IPS-NIHi11 (cell line): ENCODE results near the gene TYW1.
"Not testable (repeated sequence)": the region's sequence is repeated elsewhere in the genome, so short reads cannot be mapped to it uniquely, and the experiment has no call there.

Source experiments
- DNase-seq: peaks from one replicate; pipeline ENCODE4 v3.0.0; 2012; ENCODE audit warnings: mixed read lengths, low spot score

The TYW1 gene

DNA sequence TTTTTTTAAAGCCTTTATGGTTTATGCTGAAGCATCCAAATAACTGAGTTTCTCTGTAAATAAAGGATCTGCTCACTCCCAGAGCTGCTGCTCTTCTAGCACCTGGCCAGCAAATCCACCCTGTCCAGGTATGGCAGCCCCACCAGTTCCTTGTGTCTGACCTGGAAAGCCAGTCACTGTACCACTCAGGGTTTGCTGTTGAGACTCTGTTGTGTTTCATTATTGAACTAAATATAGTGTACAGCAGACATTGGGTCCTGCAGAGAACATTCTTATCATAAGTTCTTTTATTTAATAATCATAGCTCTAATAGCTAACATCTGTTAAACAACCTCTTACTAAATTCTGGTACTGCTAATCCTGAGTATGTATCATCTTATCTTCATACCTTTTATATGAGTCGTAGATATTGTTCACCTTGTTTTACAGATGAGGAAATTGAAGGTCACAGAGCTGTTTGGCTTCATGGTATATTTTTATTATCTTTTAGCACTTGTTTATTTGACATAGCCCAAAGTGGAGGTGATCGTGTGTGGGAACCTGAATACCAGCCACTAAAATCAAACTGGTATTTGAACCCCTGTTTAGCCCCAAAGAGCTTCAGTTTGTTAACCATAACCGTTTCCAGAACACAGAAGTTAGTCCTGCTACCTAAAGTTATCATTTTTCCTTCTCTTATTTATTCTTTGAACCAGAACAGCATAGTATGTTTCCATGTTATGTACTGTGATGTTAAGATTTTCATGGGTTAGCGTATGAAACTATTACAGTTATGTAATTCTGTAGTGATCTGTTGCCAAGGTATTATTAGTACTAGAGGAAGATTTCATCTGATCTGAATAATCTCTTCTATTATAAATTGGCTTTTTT, 139.2 kb downstream of the TYW1 start:
- not testable (repeated sequence) for DNase-seq

DNA sequence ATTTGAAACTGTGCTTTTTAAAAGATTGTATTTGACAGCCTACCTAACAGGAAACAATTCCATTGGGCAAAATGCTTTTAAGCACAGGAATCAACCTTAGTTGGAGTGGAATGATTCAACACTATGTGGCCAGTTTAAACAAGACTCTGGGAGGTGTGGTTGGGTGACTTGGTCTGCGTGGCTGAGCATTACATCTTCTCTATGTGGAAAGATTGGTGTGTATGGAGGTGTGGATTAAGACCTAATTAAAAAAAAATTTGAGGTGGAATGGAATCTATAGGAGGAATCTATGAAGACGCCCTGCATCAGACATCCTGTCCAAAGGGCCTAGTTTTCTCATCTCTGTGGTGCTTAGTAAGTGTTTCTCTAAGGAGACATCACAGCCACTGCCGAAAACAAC, 140.9 kb downstream of the TYW1 start:
- not testable (repeated sequence) for DNase-seq

DNA sequence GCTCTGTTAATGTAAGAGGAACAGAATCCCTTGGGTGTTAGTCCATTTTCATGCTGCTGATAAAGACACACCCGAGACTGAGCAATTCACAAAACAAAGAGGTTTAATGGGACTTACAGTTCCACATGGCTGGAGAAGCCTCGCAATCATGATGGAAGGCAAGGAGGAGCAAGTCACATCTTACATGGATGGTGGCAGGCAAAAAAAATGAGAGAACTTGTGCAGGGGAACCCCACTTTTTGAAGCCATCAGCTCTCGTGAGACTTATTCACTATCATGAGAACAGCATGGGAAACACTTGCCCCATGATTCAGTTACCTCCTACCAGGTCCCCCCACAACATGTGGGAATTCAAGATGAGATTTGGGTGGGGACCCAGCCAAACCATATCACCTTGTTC, 143.2 kb downstream of the TYW1 start:
- not testable (repeated sequence) for DNase-seq

DNA sequence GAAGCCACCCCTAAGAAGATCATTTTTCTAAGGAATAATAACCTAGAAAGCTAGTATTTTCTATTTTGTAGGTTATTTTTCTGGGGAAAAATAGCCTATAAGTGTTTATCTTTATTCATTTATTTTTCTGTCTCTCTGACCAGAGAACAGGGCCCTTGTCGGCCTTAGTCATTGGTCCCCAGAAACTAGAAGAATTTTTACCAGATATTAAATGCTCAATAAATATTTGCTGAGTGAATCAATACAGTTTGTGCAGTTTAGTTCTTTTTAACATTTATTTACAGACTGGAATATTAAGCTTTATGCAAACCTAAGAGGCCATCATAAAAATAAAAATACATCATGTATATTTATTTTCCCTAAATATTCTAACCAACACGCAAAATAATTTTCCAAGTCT, 144.4 kb downstream of the TYW1 start:
- DNase-seq: not testable (repeated sequence)

DNA sequence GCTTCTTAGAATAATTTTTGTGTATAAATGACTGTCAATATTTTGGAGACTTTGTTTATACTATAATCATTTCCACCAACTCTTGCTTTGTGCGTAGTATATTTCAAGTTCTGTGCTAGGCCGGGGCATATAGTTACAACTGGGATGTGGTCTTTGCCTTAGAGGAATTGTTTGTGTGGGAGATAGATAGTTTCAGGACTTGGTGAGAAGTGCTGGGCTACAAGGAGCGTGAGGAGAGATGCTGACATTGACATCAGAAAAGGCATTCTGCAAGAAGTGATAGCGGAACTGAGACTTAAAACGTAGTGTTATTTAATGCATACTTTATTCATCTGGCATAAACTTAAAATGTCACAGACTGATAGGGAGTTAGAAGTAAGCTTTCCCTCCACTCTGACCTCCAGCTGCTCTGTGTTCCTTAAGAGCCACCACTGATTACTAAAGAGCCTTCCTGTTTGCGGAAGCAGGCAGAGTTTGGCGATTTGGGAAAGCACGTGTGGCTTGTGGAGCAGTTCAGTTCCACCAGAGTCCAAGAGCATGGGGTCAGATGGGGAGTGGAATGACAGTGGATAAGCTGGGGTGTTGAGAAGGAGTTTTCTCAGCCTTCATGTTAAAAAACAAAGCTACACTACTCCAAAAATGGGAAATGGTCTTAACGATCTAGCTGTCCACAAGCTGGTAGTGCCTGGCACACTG, 146.6 kb downstream of the TYW1 start:
- not testable (repeated sequence) for DNase-seq

DNA sequence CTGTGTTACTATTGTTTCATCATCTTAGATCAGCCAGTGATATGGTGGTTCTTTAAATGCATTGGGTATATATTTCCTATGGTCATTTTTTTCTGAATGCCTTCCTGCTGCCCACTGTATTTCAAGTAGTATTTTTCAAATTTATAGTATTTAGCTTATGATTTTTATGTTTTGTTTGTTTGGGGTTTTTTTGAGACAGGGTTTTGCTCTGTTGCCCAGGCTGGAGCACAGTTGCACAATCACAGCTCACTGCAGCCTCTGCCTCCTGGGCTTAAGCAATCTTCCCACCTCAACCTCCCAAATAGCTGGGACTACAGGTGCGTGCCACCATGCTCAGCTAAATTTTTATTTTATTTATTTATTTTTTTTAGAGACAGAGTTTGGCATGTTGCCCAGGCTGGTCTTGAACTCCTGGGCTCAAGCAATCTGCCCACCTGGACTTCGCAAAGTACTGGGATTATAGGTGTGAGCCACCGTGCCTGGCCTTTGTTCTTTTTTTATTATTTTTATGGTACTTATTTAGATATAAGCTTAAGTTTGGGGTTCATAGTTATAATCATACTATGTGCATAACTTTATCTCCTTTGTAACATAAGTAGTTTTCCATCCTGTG, 149.1 kb downstream of the TYW1 start:
- DNase-seq: not testable (repeated sequence)

DNA sequence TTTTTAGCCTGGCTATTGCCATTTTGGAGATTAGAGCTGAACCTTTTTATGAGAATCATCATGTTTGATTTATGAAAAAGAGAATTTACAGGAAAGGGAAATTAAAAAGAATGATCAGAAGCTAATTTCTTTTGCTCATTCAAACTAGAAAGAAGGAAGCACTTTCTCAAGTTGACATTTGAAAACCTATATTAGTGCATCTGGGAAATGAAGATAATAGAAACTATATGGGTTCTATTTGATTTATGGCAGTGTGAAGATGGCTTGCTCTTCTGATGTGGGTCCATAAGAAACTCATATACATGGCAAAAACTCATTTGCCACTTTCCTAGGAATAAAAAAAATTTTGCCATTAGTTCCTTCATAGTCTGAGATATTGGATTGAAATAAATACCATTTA, 152.5 kb downstream of the TYW1 start:
- not testable (repeated sequence) for DNase-seq

DNA sequence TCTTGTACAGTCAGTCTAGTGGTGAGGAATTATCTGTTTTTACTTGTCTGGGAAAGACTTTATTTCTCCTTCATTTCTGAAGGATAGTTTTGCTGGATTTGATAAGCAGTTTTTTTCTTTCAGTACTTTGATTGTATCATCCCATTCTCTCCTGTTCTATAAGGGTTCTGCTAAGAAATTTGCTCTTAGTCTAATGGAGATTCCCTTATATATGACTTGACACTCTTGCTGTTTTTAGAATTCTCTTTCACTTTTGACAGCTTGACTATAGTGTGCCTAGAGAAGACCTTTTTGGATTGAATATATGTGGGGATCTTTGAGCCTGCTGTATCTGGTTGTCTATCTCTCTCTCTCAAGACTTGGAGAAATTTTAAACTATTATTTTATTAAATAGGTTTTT, 157.7 kb downstream of the TYW1 start:
- not testable (repeated sequence) for DNase-seq

DNA sequence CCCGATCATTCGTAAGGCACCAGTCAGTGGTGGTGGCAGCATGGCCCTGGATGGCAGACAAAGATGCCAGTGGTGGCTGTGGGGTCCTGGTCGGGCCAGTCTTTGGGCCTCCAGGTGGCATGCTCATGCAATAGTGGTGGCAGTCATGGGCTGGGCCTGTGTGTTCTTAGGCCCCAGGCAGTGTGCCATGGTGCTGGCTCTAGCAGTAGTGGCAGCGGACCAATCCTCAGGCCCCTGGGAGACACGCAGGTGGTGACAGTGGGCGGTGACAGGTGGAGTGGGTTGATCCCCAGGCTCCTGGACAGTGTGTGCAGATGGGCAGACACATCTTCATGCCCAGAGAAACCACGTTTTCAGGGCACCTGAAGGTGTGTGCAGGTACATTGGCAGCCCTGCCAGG, 159.4 kb downstream of the TYW1 start:
- not testable (repeated sequence) for DNase-seq

DNA sequence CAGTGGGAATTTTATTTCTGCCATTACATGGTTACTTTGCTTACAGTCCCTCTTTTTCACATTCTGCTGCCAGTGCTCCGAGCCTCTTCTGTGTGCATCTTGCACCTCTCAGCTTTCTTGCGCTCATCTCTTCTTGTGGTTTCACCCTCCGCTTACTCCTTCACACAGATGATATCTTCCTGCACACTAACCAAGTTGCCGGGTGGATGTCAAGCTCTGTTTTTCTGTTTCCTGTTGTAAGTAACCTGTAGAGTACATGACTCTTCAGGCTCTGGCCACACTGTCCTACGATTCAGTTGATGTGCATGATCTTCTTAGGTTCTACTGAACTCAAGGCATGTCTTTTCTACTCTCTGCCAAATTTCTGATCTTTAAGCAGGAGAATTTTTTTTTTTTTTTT, 166.7 kb downstream of the TYW1 start:
- DNase-seq: not testable (repeated sequence)

DNA sequence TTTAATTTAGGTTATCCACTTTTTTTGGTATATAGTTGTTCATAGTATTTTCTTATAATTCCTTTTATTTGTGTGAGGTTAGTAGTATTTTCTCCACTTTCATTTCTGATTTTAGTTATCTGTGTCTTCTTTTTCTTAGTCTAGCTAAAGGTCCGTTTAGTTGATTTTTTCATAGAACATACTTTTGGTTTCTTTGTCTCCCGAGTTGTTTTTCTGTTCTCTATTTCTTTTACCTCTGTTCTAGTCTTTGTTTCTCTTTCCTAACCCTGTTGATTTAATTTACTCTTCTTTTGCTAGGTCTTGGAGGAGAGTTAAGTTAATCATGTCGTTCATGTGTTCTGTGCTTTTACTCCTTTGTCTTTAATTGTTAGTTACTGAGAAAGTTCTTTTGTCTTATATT, 174.5 kb downstream of the TYW1 start:
- not testable (repeated sequence) for DNase-seq

DNA sequence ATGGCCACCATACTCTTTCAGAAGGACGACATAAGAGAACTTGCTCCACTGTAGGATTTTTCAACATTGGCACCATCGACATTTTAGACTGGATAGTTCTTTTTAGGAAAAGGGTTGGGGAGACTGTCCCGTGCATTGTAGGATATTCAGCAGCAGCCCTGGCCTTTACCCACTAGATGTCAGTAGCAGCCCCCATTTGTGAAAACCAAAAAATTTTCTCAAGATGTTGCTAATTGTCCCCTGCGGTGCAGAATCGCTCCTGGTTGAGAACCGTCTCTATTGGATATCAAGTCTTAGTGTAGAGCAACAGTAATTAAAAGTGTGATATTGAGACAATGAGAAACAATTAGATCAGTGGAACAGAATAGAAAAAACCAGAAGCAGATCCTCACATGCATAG, 180.1 kb downstream of the TYW1 start:
- DNase-seq: not testable (repeated sequence)

DNA sequence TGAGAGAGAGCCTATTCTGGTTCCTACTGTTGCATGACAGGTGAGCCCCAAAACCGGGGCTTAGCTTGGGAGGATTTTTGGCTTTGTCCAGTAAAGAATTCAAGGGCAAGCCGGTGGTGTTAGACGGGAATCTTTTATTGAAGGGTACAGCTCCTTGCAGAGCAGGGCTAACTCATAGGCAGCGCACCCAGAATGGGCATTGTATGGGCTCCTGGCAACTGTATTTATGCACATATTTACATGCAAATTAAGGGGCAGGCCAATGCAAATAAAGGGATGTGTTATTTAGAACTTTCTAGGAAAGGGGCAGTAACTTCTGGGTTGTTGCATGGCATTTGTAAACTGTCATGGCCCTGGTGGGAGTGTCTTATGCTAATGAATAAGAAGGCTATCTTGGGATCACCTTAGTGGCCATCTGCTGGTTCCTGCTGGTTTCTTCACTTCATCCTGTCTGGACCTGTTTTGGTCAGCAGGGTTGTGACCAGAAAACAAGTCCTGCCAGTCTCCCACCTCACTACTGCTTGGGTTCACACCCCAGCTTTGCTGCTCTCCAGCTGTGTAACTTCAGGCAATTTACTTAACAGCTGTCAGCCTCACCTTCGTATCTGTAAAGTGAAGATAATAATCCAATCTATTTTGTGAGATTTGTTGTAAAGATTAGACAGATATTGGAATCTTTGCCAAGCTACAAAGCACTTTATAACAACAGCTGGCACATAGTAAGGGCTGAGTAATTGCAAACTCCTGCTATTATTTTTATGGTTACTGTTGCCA, 182.5 kb downstream of the TYW1 start:
- not testable (repeated sequence) for DNase-seq

DNA sequence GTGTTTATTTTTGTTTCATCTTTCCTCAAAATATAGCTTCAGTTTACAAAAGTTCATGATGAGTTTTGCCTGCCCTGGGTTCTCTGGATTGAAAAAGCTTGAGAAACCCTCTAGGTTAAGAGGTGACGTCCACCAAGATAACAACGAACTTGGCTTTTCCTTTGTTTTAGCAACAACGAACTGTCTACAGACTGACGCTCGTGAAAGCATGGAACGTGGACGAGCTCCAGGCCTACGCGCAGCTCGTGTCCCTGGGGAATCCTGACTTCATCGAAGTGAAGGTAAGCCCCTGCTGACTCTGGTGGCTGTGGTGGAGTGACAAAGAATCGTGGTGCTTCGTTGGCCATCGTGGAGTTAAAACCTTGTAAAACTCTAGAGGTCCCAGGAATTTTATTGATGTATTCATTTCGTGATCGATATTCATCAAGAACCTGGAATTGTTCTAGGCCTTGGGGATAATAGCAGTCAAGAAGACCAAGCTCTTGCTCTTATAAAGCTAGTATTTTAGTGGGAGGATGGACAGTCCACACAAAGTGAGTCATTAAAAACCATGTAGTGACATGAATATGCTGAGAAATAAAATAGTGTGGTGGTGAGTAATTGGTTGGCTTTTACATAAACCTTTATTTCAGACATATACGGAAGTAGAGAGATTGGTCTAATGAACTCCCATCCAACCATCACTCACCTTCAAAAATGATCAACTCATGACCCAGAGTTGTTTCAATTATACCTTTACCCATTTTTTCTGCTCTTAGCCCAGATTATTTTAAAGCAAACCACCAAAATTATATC, 186.5 kb downstream of the TYW1 start:
- not testable (repeated sequence) for DNase-seq

DNA sequence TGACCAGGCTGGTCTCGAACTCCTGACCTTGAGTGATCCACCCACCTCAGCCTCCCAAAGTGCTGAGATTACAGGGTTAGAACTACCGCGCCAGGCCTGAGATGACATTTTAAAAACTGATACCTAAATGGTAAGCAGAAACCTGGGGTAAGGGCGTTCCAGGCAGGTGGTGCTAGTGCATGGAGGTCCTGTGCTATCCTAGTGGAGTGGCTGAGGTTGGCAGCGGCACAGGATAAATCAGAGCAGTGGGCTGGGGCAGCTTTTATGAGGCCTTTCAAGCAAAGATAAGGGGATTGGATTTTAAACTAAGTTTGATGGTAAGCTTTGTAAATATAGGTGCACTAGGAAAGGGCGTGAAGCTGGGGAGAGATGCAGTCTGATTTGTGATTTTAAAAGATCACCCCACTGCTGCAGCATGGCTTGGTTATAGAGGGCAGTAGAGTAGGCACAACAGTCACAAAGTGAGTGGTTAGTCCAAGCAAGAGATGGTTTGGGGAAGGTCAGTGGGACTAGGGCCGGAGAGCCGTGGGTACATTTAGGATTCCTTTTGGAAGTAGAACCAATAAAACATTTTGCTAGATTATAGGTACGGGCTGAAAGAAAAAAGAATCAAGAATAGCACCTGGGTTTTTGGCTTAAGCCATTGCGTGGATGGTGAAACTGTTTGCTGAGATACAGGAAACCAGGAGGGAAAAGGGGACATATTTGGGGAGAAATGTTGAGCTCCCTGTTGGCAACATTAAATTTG, 188.5 kb downstream of the TYW1 start:
- DNase-seq: not testable (repeated sequence)

DNA sequence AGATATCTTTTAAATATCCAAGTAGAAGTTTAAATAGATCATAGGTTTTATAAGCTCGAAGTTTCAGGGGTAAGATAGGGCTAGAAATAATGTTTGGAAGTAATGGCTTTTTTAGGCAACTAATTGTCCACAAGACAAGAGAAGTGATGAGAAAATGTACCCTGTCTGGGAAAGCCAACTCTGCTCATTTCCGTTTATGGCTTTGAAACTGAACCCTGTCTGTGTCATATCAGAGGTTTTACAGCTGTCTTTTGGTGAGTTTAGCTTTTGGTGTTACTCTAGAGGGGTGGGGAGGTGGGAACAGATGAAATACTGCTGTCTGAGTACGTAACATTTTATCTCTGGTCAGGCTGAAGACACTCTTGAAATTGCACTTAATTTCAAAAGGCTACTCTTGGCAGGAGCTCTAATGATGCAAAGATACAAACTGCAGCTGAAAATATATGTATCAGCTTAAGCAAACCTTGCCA, 189.1 kb downstream of the TYW1 start:
- not testable (repeated sequence) for DNase-seq

DNA sequence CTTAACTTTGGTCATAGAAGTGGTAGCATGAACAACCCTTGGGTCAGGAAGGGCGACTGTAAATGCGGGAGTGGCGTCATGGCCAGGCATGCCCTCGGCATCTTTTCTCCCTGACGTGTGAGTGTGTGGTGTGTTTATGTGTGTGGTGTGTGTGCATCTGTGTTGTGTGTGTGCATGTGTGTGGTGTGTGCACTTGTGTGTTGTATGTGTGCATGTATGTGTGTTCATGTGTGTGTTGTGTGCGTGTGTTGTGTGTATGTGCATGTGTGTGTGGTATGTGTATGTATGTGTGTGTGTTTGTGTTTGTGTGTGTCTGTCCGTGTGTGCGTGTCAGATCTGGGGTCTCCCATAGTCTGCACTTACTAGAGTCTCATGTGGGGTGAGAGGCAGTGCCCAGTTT, 192.5 kb downstream of the TYW1 start:
- not testable (repeated sequence) for DNase-seq

DNA sequence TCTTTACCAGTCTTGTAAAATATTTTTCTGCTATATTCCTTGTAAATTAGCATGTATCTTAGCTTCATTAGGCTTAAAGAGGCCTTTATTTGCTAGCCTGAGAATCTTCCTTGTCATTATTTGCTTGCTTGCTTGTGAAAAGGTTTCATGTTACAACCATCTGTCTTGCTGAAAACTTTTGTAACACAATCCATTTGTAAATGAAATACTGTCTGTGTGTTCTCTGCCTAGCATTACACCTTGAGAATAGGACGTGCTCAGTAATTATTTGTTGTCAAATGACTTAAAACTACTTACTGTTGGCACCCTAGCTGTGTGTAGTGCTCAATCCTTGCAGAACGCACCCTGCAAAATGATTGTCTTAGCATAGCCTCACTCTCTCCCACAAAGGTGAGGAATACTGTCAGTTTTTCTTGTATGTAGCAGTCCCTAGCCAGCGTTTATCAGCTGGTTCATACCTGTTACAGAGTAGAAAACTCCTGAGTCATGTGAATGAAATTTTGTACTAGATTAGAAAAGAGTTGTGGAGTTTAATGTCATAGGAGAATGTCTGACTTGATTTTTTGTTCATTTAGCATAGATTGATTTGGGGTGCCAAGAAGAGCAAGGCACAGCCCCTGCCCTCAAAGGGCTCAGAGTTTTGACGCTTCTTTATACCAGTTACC, 193.3 kb downstream of the TYW1 start:
- DNase-seq: not testable (repeated sequence)

DNA sequence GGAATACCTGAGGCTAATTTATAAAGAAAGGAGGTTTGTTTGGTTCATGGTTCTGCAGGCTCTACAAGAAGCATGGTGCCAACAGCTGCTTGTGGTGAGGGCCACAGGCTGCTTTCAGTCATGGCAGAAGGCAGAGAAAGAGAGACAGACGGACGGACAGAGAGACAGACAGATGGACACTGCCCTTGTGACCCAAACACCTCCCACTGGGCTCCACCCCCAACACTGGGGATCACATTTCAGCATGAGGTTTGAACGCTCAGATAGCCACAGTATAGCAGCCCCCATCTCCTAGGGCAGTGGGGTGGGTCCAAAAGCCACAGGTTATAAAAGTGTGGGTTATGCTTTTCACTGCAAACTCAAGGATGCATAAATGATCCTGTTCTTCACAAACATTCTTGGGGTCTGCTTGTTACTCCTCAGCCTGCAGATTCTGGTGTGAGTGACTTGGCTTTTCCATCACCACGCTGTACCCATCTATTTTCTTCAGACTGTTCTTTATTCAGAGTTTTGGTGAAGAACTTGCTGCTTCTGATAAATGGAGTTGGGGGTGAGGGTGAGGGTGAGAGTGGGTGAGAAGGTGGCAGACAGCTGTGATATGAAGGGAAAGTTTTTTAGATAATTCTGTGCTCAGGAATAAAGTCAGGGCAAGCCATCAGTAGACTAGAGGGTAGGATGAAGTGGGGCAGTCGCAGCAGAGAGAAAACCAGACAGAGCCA, 194.5 kb downstream of the TYW1 start:
- not testable (repeated sequence) for DNase-seq
